ENCODE data around the gene SPATS2. TPM values are rescaled to one million over a fixed set of nuclear protein-coding genes. Genes with fewer than 3 reads are reported as not detected.

The SPATS2 gene
- total RNA-seq, 1 experiment from 2014 or later = 50.7 TPM

GRCh38 chr12:49482095-49483051 lies 115.1 kb downstream of the SPATS2 start:
- H3K27me3 ChIP-seq (ENCODE audit: low read length) = no peaks in the 10 kb centered on the region
- no peaks in the 10 kb centered on the region for H3K9me3 ChIP-seq (ENCODE audit: low read length)
- H3K79me2 ChIP-seq (ENCODE audit: low read length) = peaks cover 77% of the 10 kb centered on the region
- peaks cover 5% of the 10 kb centered on the region; the same call in 1 of the 2 replicates for H3K36me3 ChIP-seq (ENCODE audit: insufficient read depth, low read length)
- no peak overlapping the region for H3K4me2 ChIP-seq (ENCODE audit: low read depth, low read length, poor library complexity, severe bottlenecking)
- H3K27ac ChIP-seq (ENCODE audit: low read length) = peak overlapping the region; percentile 29; the same call in 1 of the 2 replicates
- no peak overlapping the region for H3K4me3 ChIP-seq (ENCODE audit: low read length)
- H2AFZ ChIP-seq (ENCODE audit: low read length) = no peak overlapping the region
- H3K9me2 ChIP-seq (replicated peaks; ENCODE audit: insufficient read depth, low read length) = no peaks in the 10 kb centered on the region
- H3K4me1 ChIP-seq (ENCODE audit: low read length) = no peaks in the 10 kb centered on the region; the same call in none of the 2 replicates
- no peaks in the 10 kb centered on the region for H4K20me1 ChIP-seq (ENCODE audit: insufficient read depth, low read depth, low read length)
- DNase-seq = no peak
- no peak overlapping the region for H3K9ac ChIP-seq (ENCODE audit: low read length)

- Histone ChIP-seq H2AFZ (ENCODE audit: low read length) (no peak overlapping the region), H3K9me2 (replicated peaks; ENCODE audit: insufficient read depth, low read length) (no peaks in the 10 kb centered on the region), H3K4me1 (ENCODE audit: low read length) (no peaks in the 10 kb centered on the region; the same call in none of the 2 replicates), H3K27ac (ENCODE audit: low read length) (no peak overlapping the region), H3K36me3 (ENCODE audit: insufficient read depth, low read length) (peaks cover 5% of the 10 kb centered on the region; the same call in 1 of the 2 replicates), H3K27me3 (ENCODE audit: low read length) (no peaks in the 10 kb centered on the region), H3K9ac (ENCODE audit: low read length) (no peak overlapping the region), H3K79me2 (ENCODE audit: low read length) (peaks cover 66% of the 10 kb centered on the region), H4K20me1 (ENCODE audit: insufficient read depth, low read depth, low read length) (no peaks in the 10 kb centered on the region), H3K9me3 (ENCODE audit: low read length) (no peaks in the 10 kb centered on the region), H3K4me2 (ENCODE audit: low read depth, low read length, poor library complexity, severe bottlenecking) (no peak overlapping the region), H3K4me3 (ENCODE audit: low read length) (no peak overlapping the region)
- DNase-seq = no peak
Measured at GRCh38 chr12:49483619-49484018, 116.4 kb downstream of the SPATS2 start.

GRCh38 chr12:49487605-49488004 lies 120.3 kb downstream of the SPATS2 start:
- Histone ChIP-seq H3K4me3 (ENCODE audit: low read length) (no peak overlapping the region), H3K36me3 (ENCODE audit: insufficient read depth, low read length) (peaks cover 5% of the 10 kb centered on the region; the same call in 1 of the 2 replicates), H3K79me2 (ENCODE audit: low read length) (peaks cover 45% of the 10 kb centered on the region), H3K27ac (ENCODE audit: low read length) (no peak overlapping the region), H3K4me1 (ENCODE audit: low read length) (no peaks in the 10 kb centered on the region), H3K9me3 (ENCODE audit: low read length) (no peaks in the 10 kb centered on the region), H4K20me1 (ENCODE audit: insufficient read depth, low read depth, low read length) (no peaks in the 10 kb centered on the region), H3K9ac (ENCODE audit: low read length) (no peak overlapping the region), H3K27me3 (ENCODE audit: low read length) (no peaks in the 10 kb centered on the region), H2AFZ (ENCODE audit: low read length) (no peak overlapping the region), H3K9me2 (replicated peaks; ENCODE audit: insufficient read depth, low read length) (no peaks in the 10 kb centered on the region), H3K4me2 (ENCODE audit: low read depth, low read length, poor library complexity, severe bottlenecking) (no peak overlapping the region)
- DNase-seq = no peak

- DNase-seq = no peak
- H3K9me3 ChIP-seq (ENCODE audit: low read length) = no peaks in the 10 kb centered on the region
- H3K27ac ChIP-seq (ENCODE audit: low read length) = no peak overlapping the region
- H3K27me3 ChIP-seq (ENCODE audit: low read length) = no peaks in the 10 kb centered on the region
- H3K36me3 ChIP-seq (ENCODE audit: insufficient read depth, low read length) = peaks cover 4% of the 10 kb centered on the region; the same call in 1 of the 2 replicates
- H3K4me3 ChIP-seq (ENCODE audit: low read length) = no peak overlapping the region
- H3K9me2 ChIP-seq (replicated peaks; ENCODE audit: insufficient read depth, low read length) = no peaks in the 10 kb centered on the region
- no peaks in the 10 kb centered on the region for H3K4me1 ChIP-seq (ENCODE audit: low read length)
- peaks cover 34% of the 10 kb centered on the region; the same call in 1 of the 2 replicates for H3K79me2 ChIP-seq (ENCODE audit: low read length)
- no peak overlapping the region for H3K4me2 ChIP-seq (ENCODE audit: low read depth, low read length, poor library complexity, severe bottlenecking)
- H3K9ac ChIP-seq (ENCODE audit: low read length) = no peak overlapping the region
- no peak overlapping the region for H2AFZ ChIP-seq (ENCODE audit: low read length)
- no peaks in the 10 kb centered on the region for H4K20me1 ChIP-seq (ENCODE audit: insufficient read depth, low read depth, low read length)
Measured at GRCh38 chr12:49489154-49489553, 121.9 kb downstream of the SPATS2 start.

- DNase-seq = no peak
- Histone ChIP-seq H3K36me3 (ENCODE audit: insufficient read depth, low read length) (peaks cover 10% of the 10 kb centered on the region; the same call in 1 of the 2 replicates), H3K9me2 (replicated peaks; ENCODE audit: insufficient read depth, low read length) (no peaks in the 10 kb centered on the region), H3K79me2 (ENCODE audit: low read length) (peaks cover 29% of the 10 kb centered on the region; the same call in 1 of the 2 replicates), H3K4me3 (ENCODE audit: low read length) (no peak overlapping the region), H2AFZ (ENCODE audit: low read length) (no peak overlapping the region), H3K9ac (ENCODE audit: low read length) (no peak overlapping the region), H4K20me1 (ENCODE audit: insufficient read depth, low read depth, low read length) (no peaks in the 10 kb centered on the region), H3K9me3 (ENCODE audit: low read length) (no peaks in the 10 kb centered on the region), H3K27me3 (ENCODE audit: low read length) (no peaks in the 10 kb centered on the region), H3K4me2 (ENCODE audit: low read depth, low read length, poor library complexity, severe bottlenecking) (no peak overlapping the region), H3K4me1 (ENCODE audit: low read length) (no peaks in the 10 kb centered on the region), H3K27ac (ENCODE audit: low read length) (no peak overlapping the region)
Measured at GRCh38 chr12:49489720-49490119, 122.5 kb downstream of the SPATS2 start.

- Histone ChIP-seq H3K9ac (ENCODE audit: low read length) (no peak overlapping the region), H3K4me1 (ENCODE audit: low read length) (no peaks in the 10 kb centered on the region), H3K79me2 (ENCODE audit: low read length) (peaks cover 22% of the 10 kb centered on the region; the same call in 1 of the 2 replicates), H3K4me2 (ENCODE audit: low read depth, low read length, poor library complexity, severe bottlenecking) (no peak overlapping the region), H3K9me3 (ENCODE audit: low read length) (no peaks in the 10 kb centered on the region), H3K27ac (ENCODE audit: low read length) (no peak overlapping the region), H3K36me3 (ENCODE audit: insufficient read depth, low read length) (peaks cover 28% of the 10 kb centered on the region; the same call in 1 of the 2 replicates), H3K4me3 (ENCODE audit: low read length) (no peak overlapping the region), H4K20me1 (ENCODE audit: insufficient read depth, low read depth, low read length) (no peaks in the 10 kb centered on the region), H2AFZ (ENCODE audit: low read length) (no peak overlapping the region), H3K27me3 (ENCODE audit: low read length) (no peaks in the 10 kb centered on the region), H3K9me2 (replicated peaks; ENCODE audit: insufficient read depth, low read length) (no peaks in the 10 kb centered on the region)
- DNase-seq = no peak
Measured at GRCh38 chr12:49491823-49492222, 124.6 kb downstream of the SPATS2 start.

- no peaks in the 10 kb centered on the region for H4K20me1 ChIP-seq (ENCODE audit: insufficient read depth, low read depth, low read length)
- no peak for DNase-seq
- H3K4me1 ChIP-seq (ENCODE audit: low read length) = no peaks in the 10 kb centered on the region
- H3K9me2 ChIP-seq (replicated peaks; ENCODE audit: insufficient read depth, low read length) = no peaks in the 10 kb centered on the region
- peaks cover 22% of the 10 kb centered on the region; the same call in 1 of the 2 replicates for H3K79me2 ChIP-seq (ENCODE audit: low read length)
- H2AFZ ChIP-seq (ENCODE audit: low read length) = no peak overlapping the region
- H3K36me3 ChIP-seq (ENCODE audit: insufficient read depth, low read length) = peaks cover 36% of the 10 kb centered on the region; the same call in 1 of the 2 replicates
- no peak overlapping the region for H3K4me3 ChIP-seq (ENCODE audit: low read length)
- no peaks in the 10 kb centered on the region for H3K27me3 ChIP-seq (ENCODE audit: low read length)
- H3K27ac ChIP-seq (ENCODE audit: low read length) = no peak overlapping the region
- H3K9me3 ChIP-seq (ENCODE audit: low read length) = no peaks in the 10 kb centered on the region
- no peak overlapping the region for H3K9ac ChIP-seq (ENCODE audit: low read length)
- H3K4me2 ChIP-seq (ENCODE audit: low read depth, low read length, poor library complexity, severe bottlenecking) = no peak overlapping the region
Measured at GRCh38 chr12:49493900-49494299, 126.6 kb downstream of the SPATS2 start.
